Measurements from ENCODE around the gene DDHD1.

DNA sequence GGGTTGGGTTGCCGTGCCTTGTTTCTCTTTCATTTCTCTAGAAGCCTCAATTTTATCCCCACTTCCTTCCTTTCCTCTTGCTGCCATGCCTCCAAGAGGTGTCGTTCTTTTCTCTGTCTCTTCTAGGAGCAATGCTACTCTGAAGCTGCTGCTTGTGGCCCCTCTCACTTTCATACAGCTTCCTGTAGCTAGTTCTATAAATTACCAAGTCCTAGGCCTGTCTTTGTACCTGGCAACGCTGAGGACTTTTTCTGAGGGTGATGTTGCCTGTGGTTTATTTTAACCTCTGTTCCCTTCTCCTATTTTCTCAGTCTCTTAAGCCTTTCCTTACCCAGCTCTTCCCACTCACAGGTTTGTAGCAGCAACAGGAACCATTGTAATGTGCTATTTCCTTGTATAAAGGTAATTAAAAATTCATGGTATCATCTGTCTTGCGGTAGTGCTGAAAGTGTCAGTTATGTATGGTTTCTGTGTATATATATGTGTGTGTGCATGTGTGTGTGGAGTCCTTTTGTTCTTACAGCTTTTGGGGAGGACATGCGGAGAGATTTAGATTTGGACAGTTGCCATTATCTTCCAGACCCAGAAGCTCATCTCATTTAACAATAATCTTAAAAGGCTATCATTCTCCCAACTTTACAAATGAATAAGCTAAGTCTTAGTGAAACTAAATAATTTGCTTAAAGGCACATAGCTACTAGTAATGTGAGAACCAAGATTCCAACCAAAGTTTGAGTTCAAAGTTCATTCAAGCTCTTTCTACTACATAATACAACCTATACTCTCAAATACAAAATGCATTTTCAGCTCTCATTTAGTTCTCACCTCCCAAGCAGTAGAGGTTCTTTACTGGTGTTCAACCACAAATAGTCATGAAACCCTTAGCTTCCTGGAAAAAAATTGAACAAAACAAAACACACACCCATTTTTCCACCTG lies 43.8 kb downstream of the DDHD1 start:
- TF ChIP-seq, protein P1, sequence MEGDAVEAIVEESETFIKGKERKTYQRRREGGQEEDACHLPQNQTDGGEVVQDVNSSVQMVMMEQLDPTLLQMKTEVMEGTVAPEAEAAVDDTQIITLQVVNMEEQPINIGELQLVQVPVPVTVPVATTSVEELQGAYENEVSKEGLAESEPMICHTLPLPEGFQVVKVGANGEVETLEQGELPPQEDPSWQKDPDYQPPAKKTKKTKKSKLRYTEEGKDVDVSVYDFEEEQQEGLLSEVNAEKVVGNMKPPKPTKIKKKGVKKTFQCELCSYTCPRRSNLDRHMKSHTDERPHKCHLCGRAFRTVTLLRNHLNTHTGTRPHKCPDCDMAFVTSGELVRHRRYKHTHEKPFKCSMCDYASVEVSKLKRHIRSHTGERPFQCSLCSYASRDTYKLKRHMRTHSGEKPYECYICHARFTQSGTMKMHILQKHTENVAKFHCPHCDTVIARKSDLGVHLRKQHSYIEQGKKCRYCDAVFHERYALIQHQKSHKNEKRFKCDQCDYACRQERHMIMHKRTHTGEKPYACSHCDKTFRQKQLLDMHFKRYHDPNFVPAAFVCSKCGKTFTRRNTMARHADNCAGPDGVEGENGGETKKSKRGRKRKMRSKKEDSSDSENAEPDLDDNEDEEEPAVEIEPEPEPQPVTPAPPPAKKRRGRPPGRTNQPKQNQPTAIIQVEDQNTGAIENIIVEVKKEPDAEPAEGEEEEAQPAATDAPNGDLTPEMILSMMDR (IDR thresholded peaks at IDR 0.05; ENCODE audit: poor library complexity), result no peak
- no peak for TF ChIP-seq EZH2phosphoT487 (IDR thresholded peaks at IDR 0.05; ENCODE audit: low read depth, severe bottlenecking, unreplicated experiment)
